HG03457 (cell line): ENCODE measurements around the gene TRIB2.

Experiments
- ATAC-seq: cut with Tn5 transposase; IDR thresholded peaks from one replicate; pipeline ENCODE4 v1.9.1; 2021; ENCODE audit warnings: moderate number of reproducible peaks; ENCODE audit not compliant: unreplicated experiment

The TRIB2 gene

DNA sequence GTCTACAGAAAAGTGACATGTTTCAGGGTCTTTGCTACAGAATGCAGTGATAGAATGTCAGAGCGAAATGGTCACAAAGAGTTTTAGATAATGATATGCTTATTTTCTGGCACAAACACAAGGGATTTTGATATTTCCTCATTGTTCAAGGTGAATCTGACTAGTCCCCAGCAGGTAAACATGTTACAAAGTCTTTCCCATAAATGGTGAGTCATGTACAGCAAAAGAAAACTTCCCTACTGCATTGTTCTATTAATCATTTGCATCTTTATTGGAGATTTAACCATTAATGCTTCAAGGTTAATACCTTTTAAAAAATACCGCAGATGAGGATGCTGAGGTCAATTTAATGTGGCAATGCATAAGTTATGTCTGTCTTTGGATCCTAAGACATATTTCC is 19.1 kb upstream of the TRIB2 start:
- ATAC-seq = no peak

GRCh38 chr2:12700989-12701388 is 15.7 kb upstream of the TRIB2 start:
- ATAC-seq = no peak

DNA sequence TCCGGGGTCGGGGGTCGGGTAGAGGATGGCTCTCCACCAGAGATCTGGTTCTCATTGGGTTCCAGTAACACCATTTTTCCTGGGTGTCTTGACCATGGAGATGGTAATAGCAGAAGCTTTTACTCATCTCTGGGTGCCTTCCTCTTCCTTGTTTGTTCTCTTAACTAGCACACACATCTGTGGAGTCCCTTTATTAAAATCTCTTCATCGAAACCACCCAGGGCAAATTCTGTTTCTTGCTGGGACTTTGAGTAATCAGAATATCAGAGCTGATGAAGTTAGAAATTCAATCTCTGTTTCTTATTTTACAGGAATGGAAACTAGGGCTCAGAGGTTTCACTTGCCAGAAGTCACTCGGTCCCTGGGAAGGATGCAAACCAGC is 15.0 kb upstream of the TRIB2 start:
- ATAC-seq = no peak

GRCh38 chr2:12702168-12703121 is 14.3 kb upstream of the TRIB2 start:
- no peak for ATAC-seq

DNA sequence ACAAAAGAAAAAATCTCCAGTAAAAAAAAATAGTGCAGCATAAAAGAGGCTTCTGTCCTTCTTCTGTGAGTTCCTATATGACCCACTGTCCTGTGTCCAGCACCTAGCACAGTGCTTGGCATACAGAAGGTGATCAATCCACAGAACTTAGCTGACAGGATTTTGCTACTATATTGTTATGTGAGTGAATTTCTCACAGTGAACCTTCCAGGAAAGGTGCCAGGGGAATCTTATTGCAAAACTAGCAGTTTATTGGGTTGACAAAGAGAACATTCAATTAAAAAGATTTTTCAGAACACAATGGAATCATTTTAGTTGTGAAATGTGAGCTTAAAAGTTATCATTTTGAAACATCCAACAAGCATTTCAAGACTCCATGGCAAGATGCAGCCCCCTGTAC is 12.4 kb upstream of the TRIB2 start:
- no peak for ATAC-seq

DNA sequence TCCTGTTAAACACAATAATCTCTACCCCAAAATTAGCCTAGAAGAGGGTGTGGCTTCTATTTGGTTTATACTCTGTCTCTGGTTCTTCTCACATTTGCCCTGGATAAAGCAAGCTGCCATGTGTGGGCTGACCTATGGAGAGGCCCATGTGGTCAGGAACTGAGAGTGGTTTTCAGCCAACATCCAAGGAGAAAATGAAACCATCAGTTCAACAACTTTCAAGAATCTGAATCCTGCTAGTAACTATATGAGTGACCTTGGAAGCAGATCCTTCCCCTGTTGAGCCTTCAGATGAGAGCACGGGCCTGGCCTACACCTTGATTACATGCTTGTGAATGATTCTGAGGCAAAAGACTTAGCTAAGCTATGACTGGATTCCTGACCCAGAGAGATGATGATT is 11.5 kb upstream of the TRIB2 start:
- ATAC-seq = no peak

- ATAC-seq = no peak
Observed at GRCh38 chr2:12705742-12706141, 11.0 kb upstream of the TRIB2 start.

DNA sequence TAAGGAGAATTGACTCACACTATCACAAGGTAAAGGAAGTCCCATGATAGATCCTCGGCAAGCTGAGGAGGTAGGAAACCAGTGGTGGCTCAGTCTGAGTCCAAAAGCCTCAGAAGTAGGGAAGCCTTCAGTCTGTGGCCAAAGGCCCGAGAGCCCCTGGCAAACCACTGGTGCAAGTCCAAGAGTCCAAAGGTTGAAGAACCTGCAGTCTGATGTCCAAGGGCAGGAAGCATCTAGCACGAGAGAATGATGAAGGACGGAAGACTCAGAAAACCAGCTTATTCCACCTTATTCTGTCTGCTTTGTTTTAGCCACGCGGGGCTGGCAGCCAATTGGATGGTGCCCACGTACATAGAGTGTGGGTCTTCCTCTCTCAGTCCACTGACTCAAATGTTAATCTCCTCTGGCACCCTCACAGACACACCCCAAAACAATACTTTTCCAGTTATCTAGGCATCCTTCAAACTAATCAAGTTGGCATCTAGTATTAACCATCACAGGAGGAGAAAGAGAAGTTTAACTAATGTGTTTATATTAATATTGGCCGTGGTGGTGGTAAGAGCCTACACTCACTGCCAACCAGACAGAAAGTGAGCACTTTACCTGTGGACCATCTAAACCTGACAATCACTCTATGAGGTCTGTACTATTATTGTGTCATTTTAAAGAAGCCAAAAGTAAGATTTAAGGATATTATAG is 8.1 kb upstream of the TRIB2 start:
- ATAC-seq = no peak

DNA sequence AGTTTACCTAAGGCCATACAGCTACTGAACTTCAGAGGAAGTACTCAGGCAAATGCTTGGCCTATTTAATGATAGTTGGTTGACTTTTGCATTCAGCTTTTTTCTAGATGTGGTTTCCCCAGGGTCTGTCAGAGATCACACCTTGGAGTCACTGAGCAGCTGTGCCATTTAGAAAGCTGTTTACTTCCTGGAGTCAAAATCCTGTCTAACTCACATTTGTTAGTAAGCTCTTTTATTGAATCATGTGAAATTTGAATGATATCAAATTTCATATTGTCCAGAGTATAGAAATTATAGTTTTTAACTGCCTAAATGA is 7.6 kb upstream of the TRIB2 start:
- ATAC-seq = no peak

DNA sequence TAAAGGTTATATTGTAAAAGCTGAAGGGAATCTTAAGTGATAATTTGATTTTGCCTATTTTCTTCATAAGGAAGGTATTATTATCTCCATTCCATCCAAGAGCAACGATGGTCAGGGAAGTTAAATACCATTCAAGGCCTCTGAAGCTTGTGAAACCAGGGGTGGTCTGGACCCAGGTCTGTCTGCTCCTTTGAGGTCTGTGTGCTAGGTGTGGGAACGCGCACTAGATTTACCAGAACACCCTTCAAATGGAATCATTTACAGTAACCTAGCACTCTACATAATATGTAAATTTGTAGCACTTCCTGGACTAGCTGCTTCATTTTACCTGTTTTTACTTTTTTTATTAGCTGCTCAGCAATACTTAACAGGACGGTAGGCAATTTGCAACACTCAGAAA is 6.4 kb upstream of the TRIB2 start:
- no peak for ATAC-seq

DNA sequence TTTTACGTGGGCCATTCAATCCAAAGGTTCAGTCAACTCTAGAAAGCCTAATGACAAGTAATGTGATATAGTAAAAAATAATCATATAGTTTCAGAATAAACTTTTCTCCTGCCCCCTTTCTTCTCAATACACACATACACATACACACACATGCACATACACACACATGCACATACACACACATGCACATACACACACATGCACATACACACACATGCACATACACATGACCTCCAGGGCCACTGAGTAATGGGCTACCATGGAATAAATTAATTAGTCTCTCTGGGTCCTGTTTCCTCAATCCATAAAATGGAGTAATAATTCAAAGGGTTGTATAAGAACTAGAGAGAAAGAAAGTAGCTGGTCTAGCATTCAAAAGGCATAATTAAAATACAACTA is 5.4 kb upstream of the TRIB2 start:
- no peak for ATAC-seq

DNA sequence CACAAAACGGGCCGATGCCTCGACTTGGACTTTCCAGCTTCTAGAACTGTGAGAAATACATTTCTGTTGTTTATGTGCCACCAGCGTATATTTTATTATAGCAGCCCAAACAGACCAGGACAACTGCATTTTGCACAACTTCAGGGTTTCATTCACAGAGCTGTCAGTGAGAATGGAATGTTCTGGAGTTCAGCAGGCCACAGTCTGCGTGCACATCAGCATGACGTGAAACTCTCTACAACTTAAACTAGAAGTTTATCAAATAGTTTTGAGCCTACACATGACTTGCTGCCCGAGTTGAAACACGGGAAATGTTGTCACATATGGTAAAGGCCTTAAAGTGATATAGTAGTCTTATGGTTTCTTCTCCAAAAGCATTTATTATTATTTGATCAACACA is 3.9 kb upstream of the TRIB2 start:
- no peak for ATAC-seq

DNA sequence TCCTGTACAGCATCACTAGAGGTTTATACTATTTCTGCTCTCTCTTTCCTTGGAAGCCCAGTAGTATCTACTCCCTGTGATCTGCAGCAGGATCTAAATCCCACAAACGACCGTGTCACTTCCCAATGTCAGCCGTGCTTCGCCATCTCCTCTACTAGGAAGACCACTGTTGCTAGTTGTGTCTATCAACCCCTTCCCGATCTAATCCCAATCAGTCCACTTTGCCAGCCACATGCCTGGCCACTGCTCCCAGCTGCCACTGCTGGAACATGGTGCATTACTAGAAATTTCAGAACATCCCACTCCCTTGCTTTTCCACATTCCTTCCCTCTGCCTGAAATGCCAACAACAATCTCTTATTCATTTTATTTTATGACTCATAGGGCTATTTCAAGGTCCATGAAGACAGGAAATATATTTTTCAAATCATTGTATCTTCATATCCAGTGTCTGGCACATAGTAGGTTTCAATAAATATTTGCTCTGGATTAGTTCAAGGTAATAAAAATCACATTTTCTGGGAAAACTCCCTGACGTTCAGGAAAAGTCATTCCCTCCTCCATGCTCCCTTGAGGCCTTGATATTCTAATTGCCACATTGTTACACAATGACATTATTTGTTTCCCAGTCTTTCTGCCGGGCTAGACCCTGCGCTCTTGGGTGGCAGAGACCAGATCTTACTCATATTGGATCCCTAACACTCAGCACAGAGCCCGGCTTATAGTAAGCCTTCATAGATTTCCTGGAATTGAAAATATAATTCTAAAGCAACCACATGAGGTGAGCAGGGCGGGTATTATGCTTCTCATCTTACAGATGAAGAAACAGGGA is 2.1 kb upstream of the TRIB2 start:
- ATAC-seq = no peak

GRCh38 chr2:12715258-12716031 is 1.3 kb upstream of the TRIB2 start:
- ATAC-seq = no peak

- no peak for ATAC-seq
Observed at GRCh38 chr2:12716032-12716281, 779 bp upstream of the TRIB2 start.

DNA sequence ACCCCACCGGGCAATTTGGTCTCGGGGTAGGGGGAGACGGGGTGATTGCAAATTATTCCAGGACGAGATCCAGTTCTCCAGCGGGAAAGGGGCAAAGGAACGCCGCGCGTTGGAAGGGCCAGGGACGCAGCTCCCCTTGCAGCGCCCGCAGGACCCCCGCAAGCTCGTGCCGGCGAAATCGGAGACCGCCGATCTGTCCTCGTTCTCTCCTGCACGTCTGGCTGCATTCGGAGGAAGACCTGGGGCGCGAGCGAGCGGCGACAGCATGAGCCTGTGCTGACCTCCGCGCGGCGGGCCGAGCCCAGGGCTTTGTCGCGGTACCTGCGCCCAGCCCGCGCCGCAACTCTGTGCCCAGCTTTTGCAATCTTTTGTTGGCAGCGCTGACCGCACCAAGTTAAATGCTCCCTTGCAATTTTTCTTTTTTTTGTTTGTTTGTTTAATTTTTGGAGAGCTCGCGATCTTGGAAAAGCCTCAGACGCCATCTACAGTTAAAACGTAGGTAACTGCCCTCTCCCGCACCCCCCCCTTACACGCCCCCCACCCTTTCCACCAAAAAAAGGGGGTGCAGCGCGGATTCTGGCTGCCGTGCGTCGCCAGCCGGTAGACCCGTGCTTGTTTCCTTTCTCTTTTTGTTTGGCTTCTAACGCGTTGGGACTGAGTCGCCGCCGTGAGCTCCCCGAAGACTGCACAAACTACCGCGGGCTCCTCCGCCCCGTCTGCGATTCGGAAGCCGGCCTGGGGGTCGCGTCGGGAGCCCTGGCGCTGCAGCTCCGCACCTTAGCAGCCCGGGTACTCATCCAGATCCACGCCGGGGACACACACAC is 667 bp downstream of the TRIB2 start:
- no peak for ATAC-seq

GRCh38 chr2:12718015-12718671 is 1.4 kb downstream of the TRIB2 start:
- ATAC-seq = no peak

DNA sequence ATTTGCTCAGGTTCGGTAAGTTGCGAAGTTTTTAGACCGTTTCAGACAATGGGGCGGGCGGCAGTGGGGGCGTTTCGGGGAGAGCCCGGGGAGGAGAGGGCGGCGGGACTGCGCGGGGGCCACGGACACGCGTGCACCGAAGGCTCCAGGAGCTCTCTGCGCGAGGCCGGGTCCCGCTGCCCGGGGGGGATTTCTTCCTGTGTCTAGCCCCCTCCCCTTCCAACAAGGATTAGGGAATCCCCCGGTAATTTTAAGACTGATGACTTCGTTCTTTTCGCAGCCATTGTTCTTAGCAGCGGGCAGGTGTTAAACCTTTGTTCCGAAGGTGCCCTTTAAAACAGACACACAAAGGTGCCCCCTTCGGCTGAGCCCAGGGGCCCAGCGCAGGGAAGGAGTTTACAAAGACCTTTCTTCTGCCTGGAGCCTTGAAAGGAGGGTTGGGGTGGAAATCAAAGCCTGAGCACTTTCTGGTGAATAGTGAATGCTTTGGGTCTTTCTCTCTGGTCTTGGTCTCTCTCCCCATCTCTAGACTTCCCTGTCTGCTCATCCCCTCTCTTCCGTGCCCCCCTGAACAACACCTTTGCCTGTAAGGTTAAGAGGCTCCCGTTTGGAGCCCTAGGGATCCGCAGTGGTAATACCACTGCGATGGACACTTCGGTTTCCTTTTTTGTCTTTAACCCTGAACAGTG is 2.1 kb downstream of the TRIB2 start:
- no peak for ATAC-seq
